ENCODE results near the gene ZNF865.

The ZNF865 gene

DNA sequence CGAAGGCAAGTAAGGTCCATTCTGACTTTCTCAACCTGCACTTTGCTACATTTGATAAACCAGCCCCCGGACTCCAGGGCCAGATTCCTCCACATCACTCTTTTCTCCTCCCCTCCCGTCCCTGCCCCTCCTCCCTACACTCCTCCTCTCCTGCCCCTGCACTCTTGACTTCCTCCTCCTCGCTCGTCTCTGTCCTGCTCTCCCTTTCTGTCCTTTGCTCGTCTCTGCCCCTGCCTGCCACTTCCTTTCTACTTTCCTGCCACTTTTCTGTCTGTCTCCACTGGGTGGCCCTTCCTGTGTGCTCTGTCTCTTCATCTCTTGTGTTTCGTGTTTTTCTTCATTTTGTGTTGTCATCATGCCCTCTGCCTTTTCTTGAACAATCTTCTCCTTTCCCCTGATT is 56.4 kb downstream of the ZNF865 start:
- no peak for TF ChIP-seq CTCF (IDR thresholded peaks at IDR 0.05; ENCODE audit: low read depth, low read length)
- no peak for DNase-seq (ENCODE audit: extremely low read depth, low read depth)

DNA sequence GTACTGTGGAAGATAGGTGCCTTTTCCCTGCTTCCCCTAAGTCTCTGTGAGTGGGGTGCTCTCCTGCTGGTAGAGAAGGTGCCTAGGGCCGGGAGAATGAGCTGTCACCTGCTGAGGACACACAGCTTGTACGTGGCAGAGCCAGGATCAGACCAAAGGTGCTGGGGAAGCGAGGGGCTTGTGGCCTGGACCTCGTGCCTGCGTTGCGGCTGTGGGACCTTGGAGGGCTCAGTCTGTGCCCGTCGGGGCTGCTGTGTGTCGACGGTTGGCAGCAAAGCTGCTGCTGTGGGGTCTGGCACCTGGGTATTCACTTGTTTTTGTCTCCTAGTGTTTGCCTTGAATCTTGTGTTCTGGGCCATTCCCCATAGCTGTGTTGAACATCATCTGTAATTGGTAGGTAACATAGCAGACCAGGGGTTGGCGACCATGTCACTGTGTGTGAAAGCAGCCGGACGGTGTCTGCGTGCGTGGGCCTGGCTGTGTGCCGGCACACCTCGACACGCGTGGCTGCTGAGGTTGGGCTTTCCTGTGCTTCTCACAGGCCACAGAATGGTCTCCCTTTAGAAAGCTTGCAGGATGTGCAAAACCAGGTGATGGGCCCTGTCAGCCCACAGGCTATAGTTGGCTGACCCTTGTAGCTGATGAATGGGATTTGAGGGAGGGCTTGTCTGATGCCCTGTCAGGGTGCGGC is 58.5 kb downstream of the ZNF865 start:
- no peak for DNase-seq (ENCODE audit: extremely low read depth, low read depth)
- TF ChIP-seq CTCF (IDR thresholded peaks at IDR 0.05; ENCODE audit: low read depth, low read length): no peak

DNA sequence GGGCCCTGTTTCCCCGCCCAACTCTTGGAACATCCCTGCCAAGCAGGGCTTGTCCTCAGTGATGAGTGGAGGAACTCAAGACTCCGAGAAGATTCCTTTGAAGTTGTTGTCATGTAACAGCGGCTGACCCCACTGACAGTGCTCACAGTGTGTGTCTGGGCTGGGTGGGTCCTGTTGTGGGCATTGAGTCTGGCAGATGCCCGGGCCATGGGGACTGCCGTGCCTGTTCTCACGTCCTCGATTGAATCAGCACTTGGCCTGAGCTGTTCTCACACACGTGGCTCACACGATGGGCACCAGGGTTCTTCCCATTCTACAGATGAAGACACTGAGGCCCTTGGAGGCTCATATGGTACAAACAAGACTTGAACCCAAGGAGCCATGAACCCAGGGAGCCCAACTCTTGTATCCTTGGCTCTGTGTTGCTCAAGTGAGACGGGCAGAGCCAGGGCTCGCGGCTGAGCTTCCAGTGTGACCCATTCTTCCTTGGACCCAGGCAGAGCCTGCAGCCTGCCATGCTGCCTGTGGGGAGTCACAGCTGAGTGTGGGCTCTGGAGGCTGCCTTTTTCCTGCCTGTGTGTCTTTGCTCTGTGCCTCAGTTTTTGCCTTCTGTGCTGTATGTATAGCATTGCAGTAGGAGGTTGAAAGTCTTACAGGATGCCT is 61.0 kb downstream of the ZNF865 start:
- no peak for TF ChIP-seq CTCF (IDR thresholded peaks at IDR 0.05; ENCODE audit: low read depth, low read length)
- no peak for DNase-seq (ENCODE audit: extremely low read depth, low read depth)
